ENCODE results near the gene SLX4IP. TPM values are rescaled to one million over a fixed set of nuclear protein-coding genes. Genes with fewer than 3 reads are reported as not detected.

The SLX4IP gene
- total and polyA plus RNA-seq, 4 donors = 1.2 to 9.5 (median 4.3) TPM

DNA sequence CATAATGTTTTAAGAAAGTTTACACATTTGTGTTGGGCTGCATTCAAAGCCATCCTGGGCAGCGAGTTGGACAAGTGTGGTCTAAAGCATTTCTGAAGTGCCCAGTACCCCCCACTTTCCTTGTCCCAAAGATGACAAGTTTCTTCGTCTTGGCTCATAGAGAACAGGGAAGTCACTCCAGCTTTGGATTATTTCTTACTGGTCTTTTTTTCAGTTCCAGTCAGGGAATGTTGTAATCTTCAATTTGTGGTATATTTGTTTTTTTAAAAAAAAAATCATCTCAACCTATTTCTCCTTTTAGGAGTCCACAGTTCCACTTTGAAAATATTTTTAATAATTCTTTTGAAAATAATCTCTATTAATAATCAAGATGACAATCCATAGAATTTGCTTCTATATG, 34.0 kb downstream of the SLX4IP start:
- Histone ChIP-seq H3K36me3 (ENCODE audit: control insufficient read depth in 4 of 4, insufficient read depth in 4 of 4, low read length in 4 of 4) (no peaks in the 10 kb centered on the region), H3K27ac (ENCODE audit: low read depth in 1 of 2, low read length in 1 of 2) (no peak overlapping the region), H3K4me3 (no peak overlapping the region), H3K9me3 (ENCODE audit: control insufficient read depth in 4 of 4, insufficient read depth in 3 of 4, low read length in 3 of 4) (no peaks in the 10 kb centered on the region), H3K9ac (ENCODE audit: insufficient read depth in 1 of 2, low read length in 2 of 2) (no peak overlapping the region), H3K4me1 (ENCODE audit: control insufficient read depth in 5 of 5, insufficient read depth in 5 of 5, low read length in 5 of 5) (peaks cover 1 to 43% (median 5%) of the 10 kb centered on the region in 5 donors), H3K27me3 (ENCODE audit: control insufficient read depth in 3 of 3, insufficient read depth in 3 of 3, low read length in 2 of 3) (no peaks in the 10 kb centered on the region)
- DNase-seq (no peak), ATAC-seq (ENCODE audit: insufficient read depth, low FRiP score) (no peak)
- TF ChIP-seq, protein P1, sequence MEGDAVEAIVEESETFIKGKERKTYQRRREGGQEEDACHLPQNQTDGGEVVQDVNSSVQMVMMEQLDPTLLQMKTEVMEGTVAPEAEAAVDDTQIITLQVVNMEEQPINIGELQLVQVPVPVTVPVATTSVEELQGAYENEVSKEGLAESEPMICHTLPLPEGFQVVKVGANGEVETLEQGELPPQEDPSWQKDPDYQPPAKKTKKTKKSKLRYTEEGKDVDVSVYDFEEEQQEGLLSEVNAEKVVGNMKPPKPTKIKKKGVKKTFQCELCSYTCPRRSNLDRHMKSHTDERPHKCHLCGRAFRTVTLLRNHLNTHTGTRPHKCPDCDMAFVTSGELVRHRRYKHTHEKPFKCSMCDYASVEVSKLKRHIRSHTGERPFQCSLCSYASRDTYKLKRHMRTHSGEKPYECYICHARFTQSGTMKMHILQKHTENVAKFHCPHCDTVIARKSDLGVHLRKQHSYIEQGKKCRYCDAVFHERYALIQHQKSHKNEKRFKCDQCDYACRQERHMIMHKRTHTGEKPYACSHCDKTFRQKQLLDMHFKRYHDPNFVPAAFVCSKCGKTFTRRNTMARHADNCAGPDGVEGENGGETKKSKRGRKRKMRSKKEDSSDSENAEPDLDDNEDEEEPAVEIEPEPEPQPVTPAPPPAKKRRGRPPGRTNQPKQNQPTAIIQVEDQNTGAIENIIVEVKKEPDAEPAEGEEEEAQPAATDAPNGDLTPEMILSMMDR (IDR thresholded peaks at IDR 0.05; ENCODE audit: control extremely low read depth, extremely low read depth) = no peak
- WGBS, 2 donors = 51 to 52% methylated on average over 2 of the region's 2 CpGs

DNA sequence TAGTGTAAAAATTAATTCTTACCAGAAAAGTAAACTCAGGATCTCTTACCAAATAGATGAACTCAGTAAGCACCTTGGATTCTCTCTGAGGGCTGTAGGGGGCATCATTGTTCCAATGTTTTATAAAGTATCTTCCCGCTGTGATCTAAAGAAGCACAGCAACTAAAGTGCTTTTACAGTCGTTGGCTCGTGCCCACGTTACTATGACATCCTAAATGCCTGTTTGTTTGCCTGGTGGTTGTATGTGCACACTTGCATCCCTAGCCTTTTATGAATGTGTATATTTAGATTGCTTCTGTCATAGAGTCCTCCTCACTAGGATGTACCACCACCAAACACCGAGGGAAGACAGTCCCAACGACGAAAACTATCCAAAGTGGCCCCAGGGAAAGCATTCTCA, 34.5 kb downstream of the SLX4IP start:
- H3K9ac ChIP-seq (ENCODE audit: insufficient read depth in 1 of 2, low read length in 2 of 2) = no peak overlapping the region
- no peak overlapping the region for H3K27ac ChIP-seq (ENCODE audit: low read depth in 1 of 2, low read length in 1 of 2)
- peaks cover 1 to 42% (median 5%) of the 10 kb centered on the region in 5 donors for H3K4me1 ChIP-seq (ENCODE audit: control insufficient read depth in 5 of 5, insufficient read depth in 5 of 5, low read length in 5 of 5)
- H3K27me3 ChIP-seq (ENCODE audit: control insufficient read depth in 3 of 3, insufficient read depth in 3 of 3, low read length in 2 of 3) = no peaks in the 10 kb centered on the region
- H3K4me3 ChIP-seq = no peak overlapping the region
- TF ChIP-seq, protein P1 (IDR thresholded peaks at IDR 0.05; ENCODE audit: control extremely low read depth, extremely low read depth) = no peak
- WGBS, 2 donors = 26 to 39% methylated on average over 7 of the region's 7 CpGs
- ATAC-seq (ENCODE audit: insufficient read depth, low FRiP score) = peak; percentile 89
- no peaks in the 10 kb centered on the region for H3K9me3 ChIP-seq (ENCODE audit: control insufficient read depth in 4 of 4, insufficient read depth in 3 of 4, low read length in 3 of 4)
- H3K36me3 ChIP-seq (ENCODE audit: control insufficient read depth in 4 of 4, insufficient read depth in 4 of 4, low read length in 4 of 4) = no peaks in the 10 kb centered on the region
- peak; percentile 83 to 95 (median 95) for DNase-seq

DNA sequence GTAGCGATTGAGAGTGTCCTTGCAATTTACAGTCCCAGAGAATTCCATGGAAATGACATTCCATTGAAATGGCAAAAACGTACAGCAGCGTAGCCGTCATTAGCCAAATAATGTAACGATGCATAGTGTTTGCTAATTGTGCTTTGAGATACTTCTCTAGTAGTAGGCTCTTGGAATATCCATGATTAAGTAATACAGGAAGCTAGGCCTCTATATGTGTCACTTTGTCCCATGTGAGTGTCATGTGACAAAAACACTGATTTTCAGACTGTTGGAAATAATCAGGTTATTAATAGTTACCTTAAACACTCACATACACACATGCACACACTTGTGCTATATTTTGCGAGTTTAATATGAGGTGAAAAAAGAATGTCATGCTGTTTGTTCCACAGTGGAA, 35.2 kb downstream of the SLX4IP start:
- Histone ChIP-seq H3K27me3 (ENCODE audit: control insufficient read depth in 3 of 3, insufficient read depth in 3 of 3, low read length in 2 of 3) (no peaks in the 10 kb centered on the region), H3K9me3 (ENCODE audit: control insufficient read depth in 4 of 4, insufficient read depth in 3 of 4, low read length in 3 of 4) (no peaks in the 10 kb centered on the region), H3K4me3 (no peak overlapping the region), H3K27ac (ENCODE audit: low read depth in 1 of 2, low read length in 1 of 2) (no peak overlapping the region), H3K36me3 (ENCODE audit: control insufficient read depth in 4 of 4, insufficient read depth in 4 of 4, low read length in 4 of 4) (no peaks in the 10 kb centered on the region), H3K9ac (ENCODE audit: insufficient read depth in 1 of 2, low read length in 2 of 2) (no peak overlapping the region), H3K4me1 (ENCODE audit: control insufficient read depth in 5 of 5, insufficient read depth in 5 of 5, low read length in 5 of 5) (peaks cover 3 to 36% (median 8%) of the 10 kb centered on the region in 5 donors)
- 73 to 77% methylated on average over 6 of the region's 6 CpGs for WGBS, 2 donors
- TF ChIP-seq, protein P1 (IDR thresholded peaks at IDR 0.05; ENCODE audit: control extremely low read depth, extremely low read depth) = no peak
- ATAC-seq (ENCODE audit: insufficient read depth, low FRiP score) = no peak
- DNase-seq = no peak

DNA sequence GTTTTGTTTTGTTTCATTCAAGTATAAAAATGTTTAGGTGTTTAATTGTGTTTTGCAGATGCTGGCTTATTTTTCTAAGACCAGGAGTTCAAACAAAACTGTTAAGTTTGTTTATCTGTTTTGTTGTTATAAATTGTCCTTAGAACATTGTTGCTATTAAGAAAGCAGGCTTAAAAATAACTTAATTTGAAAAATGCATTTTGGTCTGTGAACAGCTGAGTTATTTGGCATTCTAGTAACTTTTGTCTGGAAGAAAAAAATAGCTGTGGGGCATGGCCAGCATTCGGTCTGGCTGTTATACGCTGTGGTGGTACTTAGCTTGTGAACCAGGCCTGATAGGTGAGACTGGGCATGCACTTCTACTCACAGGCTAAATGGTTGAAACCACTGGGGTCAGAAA, 37.8 kb downstream of the SLX4IP start:
- peak in 2 of 3 donors; percentile 57 to 61 for DNase-seq
- TF ChIP-seq, protein P1 (IDR thresholded peaks at IDR 0.05; ENCODE audit: control extremely low read depth, extremely low read depth) = no peak
- H3K4me1 ChIP-seq (ENCODE audit: control insufficient read depth in 5 of 5, insufficient read depth in 5 of 5, low read length in 5 of 5) = peaks cover 3 to 17% (median 5%) of the 10 kb centered on the region in 5 donors

More for the DNA sequence above, 37.8 kb downstream of the SLX4IP start:
- ATAC-seq (ENCODE audit: insufficient read depth, low FRiP score) = no peak
- no peak overlapping the region for H3K9ac ChIP-seq (ENCODE audit: insufficient read depth in 1 of 2, low read length in 2 of 2)
- no peaks in the 10 kb centered on the region for H3K36me3 ChIP-seq (ENCODE audit: control insufficient read depth in 4 of 4, insufficient read depth in 4 of 4, low read length in 4 of 4)
- no peaks in the 10 kb centered on the region for H3K27me3 ChIP-seq (ENCODE audit: control insufficient read depth in 3 of 3, insufficient read depth in 3 of 3, low read length in 2 of 3)
- peak overlapping the region in 1 of 2 donors; percentile 33 for H3K27ac ChIP-seq (ENCODE audit: low read depth in 1 of 2, low read length in 1 of 2)
- no peak overlapping the region for H3K4me3 ChIP-seq
- 87 to 95% methylated on average over 2 of the region's 2 CpGs for WGBS, 2 donors
- H3K9me3 ChIP-seq (ENCODE audit: control insufficient read depth in 4 of 4, insufficient read depth in 3 of 4, low read length in 3 of 4) = no peaks in the 10 kb centered on the region
